Right atrium auricular region (tissue), 2 donors: ENCODE data around the gene MED22. TPM values are rescaled to one million over a fixed set of nuclear protein-coding genes. Genes with fewer than 3 reads are reported as not detected.

Source experiments
- DNase-seq: peaks from one replicate; pipeline ENCODE4 v3.0.0-alpha.2; 2019; ENCODE audit warnings: low spot score
- H3K27ac ChIP-seq, 2 donors: fragments of 200-600 bp; sonication (generic); 1 replicate in 1 of 2; 2 replicates in 1 of 2; pipeline ENCODE4 v1.5.1; 2016 to 2019
- H3K27me3 ChIP-seq, 2 donors: fragments of 200-600 bp; sonication (generic); one replicate each; pipeline versions ENCODE4 v1.5.1 to v1.6.0; 2017 to 2019
- H3K36me3 ChIP-seq: fragments of 200-600 bp; sonication (generic); one replicate; pipeline ENCODE4 v1.5.1; 2016
- H3K4me1 ChIP-seq, 2 donors: fragments of 200-600 bp; sonication (generic); one replicate each; pipeline versions ENCODE4 v1.5.1 to v1.6.0; 2017 to 2019
- H3K4me3 ChIP-seq, 2 donors: fragments of 200-600 bp; sonication (generic); 1 replicate in 1 of 2; 2 replicates in 1 of 2; pipeline ENCODE4 v1.5.1; 2017 to 2019; ENCODE audit warnings: mild to moderate bottlenecking in 1 of 2, moderate library complexity in 1 of 2
- H3K9me3 ChIP-seq, 2 donors: fragments of 200-600 bp; sonication (generic); one replicate each; pipeline ENCODE4 v1.5.1; 2019
- CTCF ChIP-seq, 2 donors: fragments of 200-600 bp; sonication (generic); IDR thresholded peaks; one replicate each; pipeline ENCODE4 v1.5.1; 2019; ENCODE audit warnings: antibody characterized with exemption in 2 of 2
- total RNA-seq, 2 donors: library from RNA; depleted of rRNA; stranded (reverse); fragments of >200 nt; gene quantifications; one replicate each; pipeline ENCODE4 v1.1.0, GENCODE V29; 2016

Gene MED22
- total RNA-seq, 2 donors from 2014 or later = 15.1 to 24.6 TPM

DNA sequence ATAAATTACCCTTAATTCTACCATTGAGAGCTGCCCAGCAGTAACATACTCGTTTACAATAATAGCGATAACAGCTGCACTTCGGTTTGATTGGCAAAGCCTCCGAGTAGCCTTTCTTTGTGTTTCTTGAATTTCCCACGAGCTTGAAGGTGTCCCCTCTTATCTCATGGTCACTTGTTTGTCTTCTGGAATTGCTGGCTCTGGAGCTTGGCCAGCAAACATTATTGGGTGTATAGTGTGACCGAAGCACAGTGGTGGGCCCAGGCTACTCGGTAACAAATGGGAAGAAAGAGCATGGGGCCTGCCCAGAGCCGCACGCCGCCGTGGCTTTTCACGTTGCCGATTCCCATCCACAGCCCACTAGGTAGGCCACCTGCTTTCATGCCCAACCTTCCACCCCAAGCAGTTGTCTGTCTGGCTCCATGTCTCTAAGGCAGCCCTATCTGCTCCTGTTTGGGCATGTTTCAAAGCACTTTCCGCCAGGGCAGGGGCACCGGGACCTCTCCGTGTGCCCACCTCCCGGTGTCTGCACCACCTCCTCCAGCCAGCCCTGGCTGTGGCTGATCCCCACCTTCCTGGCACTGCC, 36.9 kb upstream of the MED22 start:
- Histone ChIP-seq H3K9me3 (no peaks in the 10 kb centered on the region), H3K4me3 (no peak overlapping the region), H3K27me3 (no peaks in the 10 kb centered on the region), H3K27ac (no peak overlapping the region), H3K36me3 (no peaks in the 10 kb centered on the region), H3K4me1 (no peaks in the 10 kb centered on the region)
- DNase-seq = no peak
- no peak for TF ChIP-seq CTCF (IDR thresholded peaks at IDR 0.05)

- no peak overlapping the region for H3K4me3 ChIP-seq
- DNase-seq = no peak
- H3K9me3 ChIP-seq = no peaks in the 10 kb centered on the region
- no peaks in the 10 kb centered on the region for H3K27me3 ChIP-seq
- H3K27ac ChIP-seq = no peak overlapping the region
- H3K36me3 ChIP-seq = no peaks in the 10 kb centered on the region
- TF ChIP-seq CTCF (IDR thresholded peaks at IDR 0.05) = no peak
- H3K4me1 ChIP-seq = no peaks in the 10 kb centered on the region
These were observed 35.5 kb upstream of the MED22 start for GRCh38 chr9:133383438-133383837.

- Histone ChIP-seq H3K27ac (no peak overlapping the region), H3K9me3 (no peaks in the 10 kb centered on the region), H3K4me3 (no peak overlapping the region), H3K27me3 (no peaks in the 10 kb centered on the region), H3K36me3 (no peaks in the 10 kb centered on the region), H3K4me1 (no peaks in the 10 kb centered on the region)
- no peak for DNase-seq
- TF ChIP-seq CTCF (IDR thresholded peaks at IDR 0.05) = no peak
These were observed 34.7 kb upstream of the MED22 start for GRCh38 chr9:133382507-133383141.

GRCh38 chr9:133380734-133381133, 32.8 kb upstream of the MED22 start:
- H3K9me3 ChIP-seq = no peaks in the 10 kb centered on the region
- H3K4me1 ChIP-seq = peaks cover 0 to 8% of the 10 kb centered on the region in 2 donors
- no peak for DNase-seq
- H3K4me3 ChIP-seq = no peak overlapping the region
- no peak for TF ChIP-seq CTCF (IDR thresholded peaks at IDR 0.05)
- no peaks in the 10 kb centered on the region for H3K27me3 ChIP-seq
- no peaks in the 10 kb centered on the region for H3K36me3 ChIP-seq
- no peak overlapping the region for H3K27ac ChIP-seq

DNA sequence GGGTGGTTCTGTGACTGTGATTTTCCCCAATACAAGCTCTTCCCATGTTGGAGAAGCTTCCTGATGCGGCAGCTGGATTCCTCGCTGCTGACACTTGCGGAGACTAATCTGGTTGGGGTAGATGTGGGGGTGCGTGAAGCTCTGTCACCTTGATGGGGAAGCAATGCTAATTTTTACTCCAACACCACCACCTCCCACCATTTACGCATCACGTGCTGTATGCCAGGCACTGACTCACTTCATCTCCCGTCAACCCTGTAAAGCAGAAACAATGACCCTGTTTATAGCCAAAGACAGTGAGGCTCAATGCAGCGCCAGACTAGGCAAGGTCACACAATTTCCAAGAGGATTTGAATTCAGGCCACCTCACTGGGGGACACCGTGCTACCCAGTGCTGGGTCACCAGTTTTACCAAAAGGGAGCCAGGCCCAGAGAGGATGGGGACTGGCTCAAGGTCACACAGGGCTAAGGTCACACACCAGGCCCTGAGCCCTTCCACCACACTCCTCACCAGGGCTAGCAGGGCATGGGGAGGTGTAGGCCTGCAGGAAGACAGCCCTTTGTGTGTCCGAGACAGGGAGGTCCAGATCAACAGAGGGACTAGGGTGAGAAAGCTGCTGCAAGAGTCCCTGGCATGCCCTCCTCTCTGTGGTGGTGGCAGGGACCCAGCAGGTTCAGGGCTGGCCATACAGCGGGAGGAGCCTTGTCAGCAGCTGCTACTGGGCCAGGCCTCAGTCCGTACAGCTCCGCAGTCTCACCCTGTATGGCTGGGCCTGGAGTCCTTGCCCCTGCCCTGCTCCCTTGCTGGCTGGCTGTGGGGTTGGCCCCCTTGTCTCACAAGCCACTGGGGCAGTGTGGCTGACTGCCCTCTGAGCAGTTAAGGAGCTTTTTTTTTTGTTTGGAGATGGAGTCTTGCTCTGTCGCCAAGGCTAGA, 31.5 kb upstream of the MED22 start:
- Histone ChIP-seq H3K27me3 (no peaks in the 10 kb centered on the region), H3K9me3 (no peaks in the 10 kb centered on the region), H3K36me3 (no peaks in the 10 kb centered on the region), H3K4me3 (no peak overlapping the region), H3K4me1 (peaks cover 0 to 12% of the 10 kb centered on the region in 2 donors), H3K27ac (no peak overlapping the region)
- DNase-seq = no peak
- TF ChIP-seq CTCF (IDR thresholded peaks at IDR 0.05) = no peak
